ENCODE measurements around the gene PHTF2.

GRCh38 chr7:77760809-77761453, 37.6 kb upstream of the PHTF2 start:
- TF ChIP-seq CTCF (IDR thresholded peaks at IDR 0.05) (no peak), POLR2A (IDR thresholded peaks at IDR 0.05; ENCODE audit: low read depth) (no peak), POLR2AphosphoS5 (IDR thresholded peaks at IDR 0.05) (no peak)
